HG02973 (cell line): Measurements from ENCODE around the gene KDM3B.
"Not testable (repeated sequence)": the region's sequence is repeated elsewhere in the genome, so short reads cannot be mapped to it uniquely, and the experiment has no call there.

Experiments
- ATAC-seq: cut with Tn5 transposase; IDR thresholded peaks from one replicate; pipeline ENCODE4 v1.9.1; 2021; ENCODE audit warnings: moderate library complexity; ENCODE audit not compliant: unreplicated experiment

The KDM3B gene

GRCh38 chr5:138385660-138386059 lies 33.2 kb downstream of the KDM3B start:
- ATAC-seq = no peak

DNA sequence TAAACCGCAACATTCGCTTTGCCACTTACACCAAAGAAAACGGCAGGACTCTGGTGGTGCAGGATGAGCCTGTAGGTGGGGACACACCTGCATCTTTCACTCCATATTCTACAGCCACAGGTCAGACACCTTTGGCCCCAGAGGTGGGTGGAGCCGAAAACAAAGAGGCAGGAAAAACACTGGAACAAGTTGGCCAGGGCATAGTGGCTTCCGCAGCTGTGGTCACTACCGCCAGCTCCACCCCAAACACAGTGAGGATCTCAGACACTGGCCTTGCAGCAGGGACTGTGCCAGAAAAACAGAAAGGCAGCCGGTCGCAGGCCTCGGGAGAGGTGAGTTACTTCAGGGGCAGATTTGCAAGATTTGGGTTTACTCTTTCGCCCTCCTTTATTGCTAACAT lies 33.8 kb downstream of the KDM3B start:
- ATAC-seq = no peak

DNA sequence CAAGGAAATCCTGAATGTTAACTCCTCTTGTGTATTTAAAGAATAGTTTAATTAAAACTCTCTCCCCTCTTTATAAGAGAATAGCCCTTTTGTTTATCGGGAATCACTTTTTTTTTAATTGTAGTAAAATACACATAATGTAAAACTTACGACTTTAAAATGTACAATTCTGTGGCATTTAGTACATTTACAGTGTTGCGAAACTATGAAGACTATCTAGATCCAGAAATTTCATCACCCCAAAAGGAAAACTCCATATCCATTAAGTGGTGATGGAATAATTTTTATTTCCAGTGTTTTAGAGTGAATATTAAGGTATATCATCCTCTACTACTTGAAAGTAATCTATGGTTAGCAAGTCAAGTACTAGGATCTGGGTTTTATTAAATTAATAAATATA lies 36.8 kb downstream of the KDM3B start:
- no peak for ATAC-seq

DNA sequence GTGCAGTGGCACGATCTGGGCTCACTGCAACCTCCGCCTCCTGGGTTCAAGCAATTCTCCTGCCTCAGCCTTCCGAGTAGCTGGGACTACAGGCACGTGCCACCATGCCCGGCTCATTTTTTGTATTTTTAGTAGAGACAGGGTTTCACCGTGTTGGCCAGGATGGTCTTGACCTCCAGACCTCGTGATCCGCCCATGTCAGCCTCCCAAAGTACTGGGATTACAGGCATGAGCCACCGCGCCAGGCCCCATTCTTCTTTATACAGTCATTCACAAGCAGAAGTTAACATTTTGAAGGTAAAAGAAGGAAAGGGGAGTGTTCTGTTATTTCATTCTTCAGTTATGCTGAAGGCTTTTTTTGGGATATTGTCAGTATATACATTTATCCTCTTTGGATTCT lies 37.4 kb downstream of the KDM3B start:
- ATAC-seq = not testable (repeated sequence)

DNA sequence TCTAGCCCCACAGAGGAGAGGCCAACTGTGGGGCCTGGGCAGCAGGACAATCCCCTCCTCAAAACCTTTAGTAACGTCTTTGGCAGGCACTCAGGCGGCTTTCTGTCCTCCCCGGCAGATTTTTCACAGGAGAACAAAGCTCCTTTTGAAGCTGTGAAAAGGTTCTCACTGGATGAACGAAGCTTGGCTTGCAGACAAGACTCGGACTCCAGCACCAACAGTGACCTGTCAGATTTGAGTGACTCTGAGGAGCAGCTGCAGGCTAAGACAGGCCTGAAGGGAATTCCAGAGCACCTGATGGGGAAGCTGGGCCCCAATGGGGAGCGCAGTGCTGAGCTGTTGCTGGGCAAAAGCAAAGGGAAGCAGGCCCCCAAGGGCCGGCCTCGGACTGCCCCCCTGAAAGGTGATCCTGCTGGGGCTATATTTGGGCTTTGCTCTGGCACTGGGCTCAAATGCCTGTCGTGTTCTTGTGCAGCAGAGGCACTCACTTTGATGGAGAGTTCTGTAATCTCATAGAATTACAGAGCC lies 39.4 kb downstream of the KDM3B start:
- ATAC-seq = no peak

GRCh38 chr5:138402640-138403039 lies 50.2 kb downstream of the KDM3B start:
- ATAC-seq = peak; percentile 60

GRCh38 chr5:138408023-138408422 lies 55.5 kb downstream of the KDM3B start:
- peak; percentile 94 for ATAC-seq

DNA sequence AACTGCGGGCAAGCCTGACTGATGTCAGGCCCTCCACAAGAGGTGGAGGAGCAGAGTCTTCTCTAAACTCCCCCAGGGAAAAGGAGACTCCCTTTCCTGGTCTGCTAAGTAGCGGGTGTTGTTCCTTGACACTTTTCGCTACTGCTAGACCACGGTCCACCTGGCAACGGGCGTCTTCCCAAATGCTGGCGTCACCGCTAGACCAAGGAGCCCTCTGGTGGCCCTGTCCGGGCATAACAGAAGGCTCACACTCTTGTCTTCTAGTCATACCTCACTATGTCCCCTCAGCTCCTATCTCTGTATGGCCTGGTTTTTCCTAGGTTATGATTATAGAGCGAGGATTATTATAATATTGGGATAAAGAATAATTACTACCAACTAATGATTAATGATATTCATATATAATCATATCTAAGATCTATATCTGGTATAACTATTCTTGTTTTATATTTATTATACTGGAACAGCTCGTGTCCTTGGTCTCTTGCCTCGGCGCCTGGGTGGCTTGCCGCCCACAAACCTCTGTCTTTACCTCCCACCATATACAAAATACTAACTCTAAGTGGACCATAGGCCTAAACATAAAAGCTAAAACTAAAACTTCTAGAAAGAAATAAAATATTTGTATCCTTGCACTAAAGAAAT lies 58.6 kb downstream of the KDM3B start:
- ATAC-seq = not testable (repeated sequence)

DNA sequence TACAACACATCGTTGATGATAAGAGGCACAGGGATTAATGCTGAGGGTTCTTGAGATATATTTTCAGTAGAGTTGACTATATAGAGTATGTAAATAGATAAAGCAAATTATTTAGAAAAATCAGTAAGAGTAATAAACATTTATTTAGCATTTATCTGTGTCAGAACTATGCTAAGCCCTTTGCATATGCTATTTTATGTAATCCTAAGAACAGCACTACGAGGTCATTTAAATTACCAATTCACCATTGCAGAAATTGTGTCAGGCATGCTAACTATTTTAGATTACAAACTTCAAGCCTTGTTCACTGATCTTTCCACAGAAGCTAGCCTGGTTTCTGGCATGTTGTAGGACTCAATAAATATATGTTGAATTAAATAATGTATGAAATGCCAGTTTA lies 66.0 kb downstream of the KDM3B start:
- no peak for ATAC-seq

DNA sequence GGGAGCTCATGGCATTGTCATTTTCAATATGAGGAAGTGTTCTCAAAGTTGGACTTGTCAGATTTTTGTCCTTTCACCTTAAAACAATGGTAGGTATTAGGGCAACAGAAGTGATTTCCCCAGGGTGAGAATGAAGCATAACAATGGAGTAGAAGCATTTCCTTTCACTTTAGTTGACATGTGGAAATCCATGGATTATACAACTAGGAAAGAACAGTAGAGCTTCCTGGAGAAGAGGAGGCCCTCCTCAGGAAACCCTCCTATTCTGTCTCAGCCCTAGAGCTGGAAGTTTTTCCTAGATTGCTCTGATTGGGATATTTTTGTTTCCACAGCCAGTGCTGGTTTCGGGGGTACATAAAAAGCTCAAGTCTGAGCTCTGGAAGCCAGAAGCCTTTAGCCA lies 72.6 kb downstream of the KDM3B start:
- no peak for ATAC-seq

- ATAC-seq = no peak
These were observed 83.5 kb downstream of the KDM3B start for GRCh38 chr5:138435943-138436342.

- ATAC-seq = no peak
These were observed 85.7 kb downstream of the KDM3B start for GRCh38 chr5:138438003-138438723.

DNA sequence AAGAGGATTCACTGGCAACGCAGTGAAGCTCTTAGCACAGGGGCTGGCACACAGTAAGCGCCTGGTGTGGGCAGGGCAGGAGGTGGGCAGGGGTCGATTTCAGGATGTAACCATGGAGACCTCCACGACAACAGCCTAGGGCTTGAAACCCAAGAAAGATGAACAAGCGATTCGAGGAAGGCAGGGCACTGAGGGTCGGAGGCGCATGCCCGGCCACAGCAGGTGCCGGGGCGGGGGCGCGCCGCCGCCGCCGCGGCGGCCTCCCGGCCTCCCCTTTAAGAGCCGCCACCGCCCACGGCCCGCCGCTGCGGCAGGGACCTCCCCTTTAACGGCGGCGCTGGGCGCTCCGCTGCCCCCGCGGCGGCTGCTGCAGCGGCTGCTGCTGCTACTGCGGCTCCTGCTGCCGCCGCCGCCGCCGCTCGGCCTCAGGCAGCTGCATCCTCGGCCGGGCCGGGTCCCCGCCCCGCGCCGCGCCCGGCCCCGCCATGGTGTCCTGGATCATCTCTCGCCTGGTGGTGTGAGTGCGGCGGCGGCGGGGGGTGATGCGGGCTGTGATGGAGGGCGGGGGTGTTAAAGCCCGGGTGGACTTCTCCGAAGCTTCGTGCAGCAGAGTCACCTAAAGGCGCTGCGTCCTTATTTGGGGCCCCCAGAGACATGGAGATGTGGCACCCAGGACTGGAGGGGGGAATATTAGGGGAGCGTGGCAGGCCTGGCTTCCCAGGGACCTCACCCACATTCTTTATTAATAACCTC lies 86.4 kb downstream of the KDM3B start, which contains the start of gene REEP2:
TSS of gene REEP2 (plus strand) at position 334 of the 753 bp plus-strand sequence. CDS start at position 486, 152 bp downstream.
- peak; percentile 68 for ATAC-seq

GRCh38 chr5:138439477-138440158 lies 87.1 kb downstream of the KDM3B start:
- no peak for ATAC-seq

GRCh38 chr5:138440159-138441073 lies 87.9 kb downstream of the KDM3B start:
- ATAC-seq = no peak

GRCh38 chr5:138441221-138441620 lies 88.7 kb downstream of the KDM3B start:
- ATAC-seq = no peak

- no peak for ATAC-seq
These were observed 91.7 kb downstream of the KDM3B start for GRCh38 chr5:138444078-138444773.

DNA sequence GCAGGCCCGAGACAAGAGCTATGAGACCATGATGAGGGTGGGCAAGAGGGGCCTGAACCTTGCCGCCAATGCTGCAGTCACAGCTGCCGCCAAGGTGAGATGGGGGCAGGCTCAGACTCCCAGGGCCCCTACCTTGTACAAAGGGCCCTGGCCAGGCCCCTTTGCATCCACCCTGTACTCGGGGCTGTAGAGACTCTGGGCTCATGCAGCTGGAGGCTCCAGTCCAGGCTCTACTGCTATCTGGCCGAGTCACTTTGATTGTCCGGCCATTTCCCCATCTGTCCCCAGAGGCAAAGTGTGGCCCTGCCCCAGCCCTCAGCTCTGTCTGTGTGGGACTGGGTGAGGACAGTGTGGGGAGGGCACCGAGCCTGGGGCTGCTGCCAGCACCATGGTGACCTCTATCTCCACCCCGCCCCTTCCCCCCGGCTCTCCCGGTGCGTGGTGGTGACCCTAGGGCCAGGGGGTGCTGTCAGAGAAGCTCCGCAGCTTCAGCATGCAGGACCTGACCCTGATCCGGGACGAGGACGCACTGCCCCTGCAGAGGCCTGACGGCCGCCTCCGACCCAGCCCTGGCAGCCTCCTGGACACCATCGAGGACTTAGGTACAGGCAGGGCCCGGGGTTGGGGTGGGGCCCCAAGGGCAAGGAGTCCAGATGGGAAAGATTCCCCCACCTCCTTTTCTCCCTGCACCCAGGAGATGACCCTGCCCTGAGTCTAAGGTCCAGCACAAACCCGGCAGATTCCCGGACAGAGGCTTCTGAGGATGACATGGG lies 92.5 kb downstream of the KDM3B start:
- ATAC-seq = no peak
